ENCODE measurements around the gene MEF2C.

DNA sequence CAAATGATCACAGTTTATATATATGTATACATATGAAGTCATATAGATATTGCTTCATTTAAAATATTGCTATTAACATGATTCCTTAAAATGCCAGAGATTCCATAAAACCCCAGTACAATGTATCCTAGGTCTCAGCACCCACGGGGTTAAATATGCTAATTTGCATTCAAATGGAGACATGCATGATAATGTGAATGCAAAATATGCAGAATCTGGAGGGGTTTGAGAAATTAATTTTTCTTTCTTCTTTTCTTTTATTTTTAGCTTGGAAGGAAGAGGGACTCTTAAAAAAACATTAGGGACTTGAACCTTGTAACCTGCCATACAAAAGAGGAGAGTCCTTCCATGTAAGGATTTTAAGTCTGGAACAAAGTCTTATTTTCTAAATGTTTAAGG, 211.9 kb downstream of the MEF2C start:
- TF ChIP-seq, protein P1, sequence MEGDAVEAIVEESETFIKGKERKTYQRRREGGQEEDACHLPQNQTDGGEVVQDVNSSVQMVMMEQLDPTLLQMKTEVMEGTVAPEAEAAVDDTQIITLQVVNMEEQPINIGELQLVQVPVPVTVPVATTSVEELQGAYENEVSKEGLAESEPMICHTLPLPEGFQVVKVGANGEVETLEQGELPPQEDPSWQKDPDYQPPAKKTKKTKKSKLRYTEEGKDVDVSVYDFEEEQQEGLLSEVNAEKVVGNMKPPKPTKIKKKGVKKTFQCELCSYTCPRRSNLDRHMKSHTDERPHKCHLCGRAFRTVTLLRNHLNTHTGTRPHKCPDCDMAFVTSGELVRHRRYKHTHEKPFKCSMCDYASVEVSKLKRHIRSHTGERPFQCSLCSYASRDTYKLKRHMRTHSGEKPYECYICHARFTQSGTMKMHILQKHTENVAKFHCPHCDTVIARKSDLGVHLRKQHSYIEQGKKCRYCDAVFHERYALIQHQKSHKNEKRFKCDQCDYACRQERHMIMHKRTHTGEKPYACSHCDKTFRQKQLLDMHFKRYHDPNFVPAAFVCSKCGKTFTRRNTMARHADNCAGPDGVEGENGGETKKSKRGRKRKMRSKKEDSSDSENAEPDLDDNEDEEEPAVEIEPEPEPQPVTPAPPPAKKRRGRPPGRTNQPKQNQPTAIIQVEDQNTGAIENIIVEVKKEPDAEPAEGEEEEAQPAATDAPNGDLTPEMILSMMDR (IDR thresholded peaks at IDR 0.05) = no peak
- no peak for TF ChIP-seq POLR2A (IDR thresholded peaks at IDR 0.05)
